HepG2 (cell line): ENCODE results near the gene UNC5C. TPM values are rescaled to one million over a fixed set of nuclear protein-coding genes. Genes with fewer than 3 reads are reported as not detected.

Experiments used
- ATAC-seq: fragments of 200-7000 bp; cut with Tn5 transposase; 3 replicates; pipeline ENCODE4 v1.9.1; 2020; ENCODE audit warnings: mild to moderate bottlenecking, moderate library complexity
- BruUV-seq: library from RNA; stranded (reverse); fragments of 400-500 nt; replicated peaks from 2 replicates; lab custom pipeline; 2021; lab: Mats Ljungman, UMichigan
- CTCF ChIA-PET: fragments of 300-600 bp; formaldehyde crosslinking; extraction: SDS; loops from one replicate; lab custom pipeline; 2021; ENCODE audit warnings: low total read pairs, inconsistent platforms, low intra/inter-chr PET ratio; lab: Yijun Ruan, JAX
- POLR2A ChIA-PET: fragments of 350-600 bp; sonication (Branson Sonifier 250); formaldehyde crosslinking; loops from one replicate; lab custom pipeline; 2020; ENCODE audit warnings: antibody characterized with exemption, inconsistent platforms; lab: Yijun Ruan, JAX
- DNase-seq: peaks from one replicate; pipeline ENCODE4 v3.0.0-alpha.2; 2015; ENCODE audit warnings: low spot score
- FAIRE-seq: peaks from 3 replicates; lab custom pipeline; 2011; peaks lifted over from hg19 to GRCh38; lab: Jason Lieb, UNC
- H2AFZ ChIP-seq: one replicate; pipeline ENCODE4 v1.6.1; 2011; ENCODE audit warnings: low read length, inconsistent platforms
- H3K27ac ChIP-seq: fragments of 300-600 bp; 3 replicates; pipeline ENCODE4 v1.8.0; 2011; ENCODE audit warnings: mixed run types, mild to moderate bottlenecking, mixed read lengths, low read length, inconsistent platforms; ENCODE audit not compliant: insufficient read depth; ENCODE audit errors: extremely low read length
- H3K27me3 ChIP-seq, 2 experiments: fragments of 200-600 bp in 1 of 2; 2 replicates in 1 of 2; 3 replicates in 1 of 2; pipeline versions ENCODE4 v1.6.0 to v1.8.0; 2011; ENCODE audit warnings: low read length in 2 of 2, mild to moderate bottlenecking in 2 of 2, moderate library complexity in 2 of 2, inconsistent platforms in 1 of 2; ENCODE audit not compliant: insufficient read depth in 2 of 2, control insufficient read depth in 1 of 2
- H3K36me3 ChIP-seq, 2 experiments: fragments of 200-600 bp in 1 of 2; replicated peaks in 1 of 2; 2 replicates in 1 of 2; 3 replicates in 1 of 2; pipeline versions ENCODE4 v1.5.1 to v1.8.0; 2011; ENCODE audit warnings: low read length in 2 of 2, inconsistent platforms in 1 of 2; ENCODE audit not compliant: insufficient read depth in 2 of 2, control insufficient read depth in 1 of 2
- H3K4me1 ChIP-seq: 2 replicates; pipeline ENCODE4 v1.5.1; 2012; ENCODE audit warnings: low read length, inconsistent platforms; ENCODE audit not compliant: insufficient read depth
- H3K4me2 ChIP-seq: 2 replicates; pipeline ENCODE4 v1.6.0; 2011; ENCODE audit warnings: low read depth, low read length, inconsistent platforms
- H3K4me3 ChIP-seq, 3 experiments: fragments of 200-600 bp in 1 of 3; sonication (generic), shearing (Covaris generic) in 1 of 3; replicated peaks in 1 of 3; 2 replicates each; pipeline ENCODE4 v1.5.1; 2011 to 2016; ENCODE audit warnings: low read length in 3 of 3, inconsistent platforms in 2 of 3, low read depth in 2 of 3, mild to moderate bottlenecking in 2 of 3, control low read depth in 1 of 3, mixed read lengths in 1 of 3; ENCODE audit not compliant: insufficient read depth in 1 of 3
- H3K79me2 ChIP-seq: one replicate; pipeline ENCODE4 v1.6.1; 2011; ENCODE audit warnings: low read length, inconsistent platforms; ENCODE audit not compliant: insufficient read depth
- H3K9ac ChIP-seq: 2 replicates; pipeline ENCODE4 v1.6.0; 2011; ENCODE audit warnings: mild to moderate bottlenecking, low read depth, low read length, inconsistent platforms; ENCODE audit not compliant: insufficient read depth
- H3K9me3 ChIP-seq: 2 replicates; pipeline ENCODE4 v1.5.1; 2012; ENCODE audit warnings: mild to moderate bottlenecking, low read length
- H4K20me1 ChIP-seq: 2 replicates; pipeline ENCODE4 v1.6.0; 2011; ENCODE audit warnings: inconsistent platforms, mild to moderate bottlenecking, low read length, moderate library complexity; ENCODE audit not compliant: insufficient read depth
- ATF7-NPFF ChIP-seq: sonication (generic); formaldehyde crosslinking; IDR thresholded peaks from 2 replicates; pipeline ENCODE4 v1.8.1; 2023; ENCODE audit warnings: mild to moderate bottlenecking, low read depth, missing genetic modification reagents, moderate library complexity
- ESRRA ChIP-seq: sonication (generic); formaldehyde crosslinking; IDR thresholded peaks from 2 replicates; pipeline ENCODE4 v1.5.1; 2020; ENCODE audit warnings: mild to moderate bottlenecking, low read depth, missing genetic modification reagents
- ZBTB7B ChIP-seq: sonication (generic); formaldehyde crosslinking; IDR thresholded peaks from 2 replicates; pipeline ENCODE4 v1.4.0; 2020; ENCODE audit warnings: missing genetic modification reagents
- ZKSCAN5 ChIP-seq: sonication (generic); formaldehyde crosslinking; IDR thresholded peaks from 2 replicates; pipeline ENCODE4 v1.5.1; 2020; ENCODE audit warnings: mild to moderate bottlenecking, missing genetic modification reagents
- ZNF143 ChIP-seq: sonication (generic); formaldehyde crosslinking; IDR thresholded peaks from 2 replicates; pipeline ENCODE4 v1.4.0; 2020; ENCODE audit warnings: missing genetic modification reagents
- ZNF577 ChIP-seq: sonication (generic); formaldehyde crosslinking; IDR thresholded peaks from 2 replicates; pipeline ENCODE4 v1.4.0; 2020; ENCODE audit warnings: mild to moderate bottlenecking, low read depth, missing genetic modification reagents, borderline replicate concordance
- ZNF768 ChIP-seq: sonication (generic); formaldehyde crosslinking; IDR thresholded peaks from 2 replicates; pipeline ENCODE4 v1.4.0; 2020; ENCODE audit warnings: missing genetic modification reagents
- WGBS: methylation state at CpG from one replicate; pipeline ENCODE4 v1.1.6; 2017; ENCODE audit warnings: low lambda C conversion rate; 5-methylcytosine and 5-hydroxymethylcytosine counted together
- in situ Hi-C: cut with HindIII; loops from 2 replicates; pipeline ENCODE4 v1.10.0; 2017; ENCODE audit warnings: low pct_unique_long_range_greater_than_20kb; ENCODE audit not compliant: extremely low pct_ligation_motif_present
- intact Hi-C: fragments of 100-400 bp; cut with micrococcal nuclease; formaldehyde crosslinking; loops from one replicate; pipeline ENCODE4 v1.10.0; 2022; ENCODE audit not compliant: unreplicated experiment
- polyA plus RNA-seq, 8 experiments: library from polyadenylated mRNA; depleted of rRNA in 3 of 8; stranded (reverse) in 7 of 8; unstranded in 1 of 8; fragments of >200 nt; fragmentation: Illumina TruSeq in 4 of 8; extraction: Trizol in 4 of 8; gene quantifications; 2 replicates each; pipeline versions ENCODE4 v1.2.1 to v1.2.3, GENCODE V29; 2011 to 2016; ENCODE audit warnings: low read depth in 4 of 8, missing spikeins in 1 of 8, mixed read lengths in 1 of 8; ENCODE audit not compliant: insufficient read depth in 1 of 8
- total RNA-seq, 5 experiments: library from RNA; depleted of rRNA; stranded (reverse); fragments of >200 nt; fragmentation: Illumina TruSeq; extraction: Trizol; gene quantifications; 2 replicates each; pipeline ENCODE4 v1.2.3, GENCODE V29; 2016; ENCODE audit warnings: low read depth in 1 of 5
- TF ChIP-seq, protein P1 (sequence below): sonication (generic); formaldehyde crosslinking; IDR thresholded peaks from 2 replicates; pipeline ENCODE4 v1.8.1; 2022; ENCODE audit warnings: mild to moderate bottlenecking, missing genetic modification reagents

Gene UNC5C
- total and polyA plus RNA-seq, 2 of the 13 experiments (the other 11 are each of a cell fraction or from before 2014, with no cell fraction given): not detected

DNA sequence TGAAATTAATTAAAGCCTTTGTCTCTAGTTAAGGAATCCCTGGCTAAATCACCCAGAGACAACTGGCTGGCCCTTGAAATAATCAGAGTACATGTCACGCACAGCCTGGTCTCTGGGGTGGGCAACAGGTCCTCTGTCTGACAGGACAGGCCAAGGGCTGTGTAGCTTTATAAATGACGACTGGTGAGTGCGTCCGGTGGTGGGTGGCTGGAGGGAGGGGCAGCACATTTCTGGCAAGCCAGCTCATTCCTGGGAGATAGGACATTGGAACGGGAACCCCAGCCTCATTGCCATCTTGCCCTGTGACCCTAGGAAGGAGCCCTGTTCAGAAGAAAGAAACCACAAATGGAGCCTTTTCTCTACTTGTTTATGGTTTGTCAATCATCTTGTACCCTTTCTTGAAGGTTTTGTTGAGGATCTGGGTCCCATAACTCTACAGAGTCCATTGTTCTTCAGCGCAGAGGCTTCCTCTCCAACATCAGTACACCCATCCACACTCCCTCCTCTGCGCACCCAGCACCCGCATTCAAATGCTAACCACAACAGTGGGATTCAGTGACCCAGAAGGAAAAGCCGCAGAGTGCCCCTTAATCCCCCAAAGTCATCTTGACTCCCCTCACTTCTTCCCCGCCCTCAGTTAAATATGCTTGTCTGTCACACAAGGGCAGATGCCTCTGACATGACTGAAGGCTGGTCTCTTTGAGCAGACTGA lies 368.1 kb downstream of the UNC5C start:
- Histone ChIP-seq H3K36me3 (no peaks in the 10 kb centered on the region), H2AFZ (no peak overlapping the region), H3K79me2 (no peaks in the 10 kb centered on the region), H3K4me1 (no peaks in the 10 kb centered on the region), H4K20me1 (no peaks in the 10 kb centered on the region), H3K27me3 (no peaks in the 10 kb centered on the region), H3K9ac (no peak overlapping the region), H3K4me3 (no peak overlapping the region), H3K27ac (no peak overlapping the region), H3K9me3 (no peaks in the 10 kb centered on the region), H3K4me2 (no peak overlapping the region)
- FAIRE-seq (no peak), ATAC-seq (no peak), DNase-seq (no peak)
- POLR2A ChIA-PET: no interaction called here
- CTCF ChIA-PET: no interaction called here
- no peak for TF ChIP-seq ESRRA (CRISPR knock-in tag)
- no peak for TF ChIP-seq ZBTB7B (CRISPR knock-in tag)
- TF ChIP-seq ZKSCAN5 (CRISPR knock-in tag): no peak
- no peak for TF ChIP-seq ZNF577
- TF ChIP-seq, protein P1, sequence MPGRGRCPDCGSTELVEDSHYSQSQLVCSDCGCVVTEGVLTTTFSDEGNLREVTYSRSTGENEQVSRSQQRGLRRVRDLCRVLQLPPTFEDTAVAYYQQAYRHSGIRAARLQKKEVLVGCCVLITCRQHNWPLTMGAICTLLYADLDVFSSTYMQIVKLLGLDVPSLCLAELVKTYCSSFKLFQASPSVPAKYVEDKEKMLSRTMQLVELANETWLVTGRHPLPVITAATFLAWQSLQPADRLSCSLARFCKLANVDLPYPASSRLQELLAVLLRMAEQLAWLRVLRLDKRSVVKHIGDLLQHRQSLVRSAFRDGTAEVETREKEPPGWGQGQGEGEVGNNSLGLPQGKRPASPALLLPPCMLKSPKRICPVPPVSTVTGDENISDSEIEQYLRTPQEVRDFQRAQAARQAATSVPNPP: no peak
- no peak for TF ChIP-seq ZNF768 (CRISPR knock-in tag)
- no peak for TF ChIP-seq ATF7-NPFF (CRISPR knock-in tag)
- TF ChIP-seq ZNF143 (CRISPR knock-in tag): no peak
- intact Hi-C loops (no loop called here), in situ Hi-C loops (no loop called here)
- no TSS peak for BruUV-seq
- 50% methylated on average over 10 of the region's 10 CpGs for WGBS
